GM21423 (cell line): ENCODE data around the gene ADAMTSL3.

Source experiments
- ATAC-seq: cut with Tn5 transposase; IDR thresholded peaks from one replicate; pipeline ENCODE4 v1.9.1; 2021; ENCODE audit warnings: mild to moderate bottlenecking, moderate library complexity; ENCODE audit not compliant: unreplicated experiment

ADAMTSL3 gene

DNA sequence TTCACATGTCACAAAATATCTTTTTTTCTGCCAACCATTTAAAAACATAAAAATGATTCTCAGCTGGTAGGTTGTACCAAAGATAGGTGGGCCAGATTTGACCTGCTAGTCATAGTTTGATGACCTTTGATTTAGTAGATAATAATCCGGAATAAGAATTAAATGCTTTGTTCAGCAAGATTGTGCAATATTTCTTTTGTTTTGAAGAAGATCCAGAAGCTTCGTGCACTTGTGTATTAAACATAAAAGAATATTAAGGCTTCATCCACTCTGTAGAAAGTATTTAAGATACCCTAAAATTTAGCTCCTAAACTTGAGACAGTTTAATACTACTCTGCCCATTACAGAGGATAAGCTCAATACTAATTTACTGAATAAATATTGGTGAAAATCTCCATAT is 258.4 kb downstream of the ADAMTSL3 start:
- ATAC-seq, result no peak

DNA sequence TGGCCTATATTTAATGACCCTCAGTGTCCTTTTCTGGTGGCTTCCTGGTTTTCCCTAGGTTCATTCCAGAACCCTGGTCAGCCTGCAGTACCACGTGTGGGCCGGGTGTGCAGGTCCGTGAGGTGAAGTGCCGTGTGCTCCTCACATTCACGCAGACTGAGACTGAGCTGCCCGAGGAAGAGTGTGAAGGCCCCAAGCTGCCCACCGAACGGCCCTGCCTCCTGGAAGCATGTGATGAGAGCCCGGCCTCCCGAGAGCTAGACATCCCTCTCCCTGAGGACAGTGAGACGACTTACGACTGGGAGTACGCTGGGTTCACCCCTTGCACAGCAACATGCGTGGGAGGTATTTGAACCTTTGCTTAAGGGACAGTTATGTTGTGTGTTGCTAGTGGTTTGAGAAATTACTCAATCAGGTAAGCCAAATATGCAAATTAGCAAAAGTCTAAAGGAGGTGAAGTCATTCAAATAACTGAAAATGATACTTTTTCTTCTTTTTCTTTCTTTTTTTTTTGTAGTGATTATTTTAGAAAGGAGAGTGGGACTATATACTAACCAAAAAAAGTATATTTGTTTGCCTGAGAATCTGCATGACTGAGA is 259.2 kb downstream of the ADAMTSL3 start:
- no peak for ATAC-seq

DNA sequence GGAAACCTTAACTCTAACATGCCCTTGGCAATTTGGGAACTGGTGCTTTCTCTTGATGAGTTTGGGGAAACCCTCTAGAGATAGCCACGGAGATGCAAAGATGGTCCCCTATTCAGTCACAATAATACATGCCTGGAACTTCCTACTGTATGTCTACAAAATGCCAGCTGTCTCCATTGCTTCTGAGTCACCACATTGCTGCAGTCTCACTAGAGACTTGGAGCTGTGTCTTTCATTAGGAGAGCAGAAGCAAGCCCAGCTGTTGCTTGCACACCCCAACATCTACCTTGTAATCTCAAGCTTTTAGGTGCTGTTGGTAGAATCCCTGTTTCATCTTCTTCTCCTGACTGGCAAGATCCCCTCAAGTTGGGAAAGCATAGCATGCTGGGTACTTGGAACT is 261.0 kb downstream of the ADAMTSL3 start:
- no peak for ATAC-seq

DNA sequence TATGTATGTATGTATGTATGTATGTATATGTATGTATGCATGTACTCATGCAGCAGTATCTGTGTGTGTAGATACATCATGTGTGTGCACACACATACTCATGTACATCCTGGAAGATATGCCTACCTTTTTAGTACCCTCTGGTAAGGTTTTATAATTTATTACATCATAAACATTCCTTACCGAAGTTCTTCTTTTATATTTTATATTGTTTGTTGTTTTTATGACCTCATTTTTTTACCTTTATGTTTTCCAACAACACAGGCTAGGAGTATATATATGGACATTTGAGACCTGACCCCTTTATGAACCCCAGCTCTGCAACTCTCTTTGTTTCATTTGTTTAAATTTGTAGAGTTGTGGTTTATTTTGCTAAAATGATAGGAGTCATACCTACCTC is 263.5 kb downstream of the ADAMTSL3 start:
- ATAC-seq, result no peak

DNA sequence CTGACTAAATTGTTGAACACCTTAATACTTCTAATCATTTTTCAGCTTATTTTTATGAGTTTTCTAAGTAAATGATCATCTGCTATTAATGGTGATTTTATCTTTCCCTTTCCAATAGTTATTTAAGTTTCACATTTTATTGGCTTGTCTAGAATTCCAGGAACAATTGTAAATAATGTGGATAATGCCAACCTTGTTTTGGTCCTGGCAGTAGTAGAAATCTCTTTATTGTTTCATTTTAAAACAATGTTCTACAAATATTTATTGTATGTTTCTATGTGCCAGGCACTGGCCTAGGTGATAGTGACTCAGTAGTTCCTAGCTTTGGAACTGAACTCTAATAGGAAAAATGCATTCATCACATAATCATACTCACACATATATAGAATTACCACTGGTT is 264.1 kb downstream of the ADAMTSL3 start:
- no peak for ATAC-seq

DNA sequence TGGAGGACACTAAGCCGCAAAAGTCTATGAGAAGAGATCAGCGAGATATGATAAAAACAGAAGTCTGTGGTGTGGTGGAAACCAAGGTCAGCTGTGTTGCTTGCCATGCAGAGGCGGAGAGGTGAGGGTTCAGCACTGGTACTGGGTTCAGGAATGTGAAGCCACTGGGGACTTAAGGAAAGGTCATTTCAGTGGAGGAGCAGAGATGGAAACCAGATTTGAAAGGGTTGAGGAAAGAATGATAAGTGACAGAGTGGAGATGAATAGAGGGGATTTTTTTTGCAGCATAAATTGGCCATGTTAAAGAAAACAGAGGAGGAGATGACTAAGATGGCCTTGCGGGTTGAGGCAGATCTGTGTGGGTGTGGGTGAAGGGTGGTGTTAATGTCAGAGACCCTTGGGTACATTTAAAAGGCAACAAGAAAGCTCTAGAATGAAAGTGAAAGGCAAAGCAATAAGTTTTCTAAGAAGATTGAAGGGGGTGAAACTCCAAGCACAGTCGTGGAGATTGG is 265.5 kb downstream of the ADAMTSL3 start:
- ATAC-seq, result no peak

DNA sequence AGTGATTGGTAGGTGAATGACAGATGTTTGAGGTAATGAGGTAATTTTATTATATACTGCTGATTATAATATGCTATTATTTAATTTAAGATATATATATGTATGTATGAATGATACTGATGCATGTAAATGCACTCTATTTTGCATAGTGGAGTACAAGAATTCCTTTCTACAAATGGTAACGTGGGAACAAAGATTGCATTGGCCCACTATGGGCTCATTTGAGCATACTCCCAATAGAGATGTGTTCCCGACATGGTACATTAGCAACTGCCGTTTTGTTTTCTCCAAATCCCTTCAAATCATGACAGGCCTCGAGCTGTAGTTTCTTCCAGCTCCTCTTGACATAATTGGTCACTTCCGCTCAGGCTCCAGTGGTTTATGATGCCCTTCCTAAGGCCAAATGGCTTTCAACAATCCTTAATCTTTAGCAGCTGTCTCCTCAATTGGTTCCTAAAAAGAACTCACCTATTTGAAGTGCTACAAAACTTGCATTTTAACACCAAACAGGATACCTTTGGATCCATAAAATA is 266.1 kb downstream of the ADAMTSL3 start:
- ATAC-seq, result no peak

DNA sequence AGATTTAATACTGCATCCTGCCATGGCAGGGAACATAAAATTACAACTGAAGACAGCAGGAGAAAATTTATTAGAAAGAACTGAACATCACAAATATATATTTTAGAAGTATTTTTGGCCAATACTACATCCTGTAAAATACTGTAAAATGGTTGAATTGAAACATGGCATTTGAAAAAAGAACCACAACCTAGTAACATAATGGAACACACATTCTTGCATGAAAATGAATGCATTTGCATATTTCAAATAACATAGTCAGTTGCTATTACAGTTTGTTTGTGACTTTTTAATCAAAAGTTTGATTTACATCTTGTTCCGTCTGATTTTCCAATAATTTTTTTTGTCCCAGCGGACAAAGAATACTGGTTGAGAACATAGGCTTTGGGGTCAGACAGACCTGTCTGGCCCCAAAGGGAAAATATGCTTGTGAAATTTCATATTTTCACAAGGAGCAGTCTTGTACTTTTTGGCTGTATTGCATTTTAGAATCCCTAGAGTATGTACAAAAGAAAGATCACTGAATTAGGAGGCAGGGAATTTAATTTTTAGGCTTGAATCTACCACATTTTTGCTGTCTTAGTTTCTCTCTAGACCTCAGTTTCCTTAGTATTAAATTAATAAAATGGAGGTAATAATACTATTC is 268.8 kb downstream of the ADAMTSL3 start:
- no peak for ATAC-seq

DNA sequence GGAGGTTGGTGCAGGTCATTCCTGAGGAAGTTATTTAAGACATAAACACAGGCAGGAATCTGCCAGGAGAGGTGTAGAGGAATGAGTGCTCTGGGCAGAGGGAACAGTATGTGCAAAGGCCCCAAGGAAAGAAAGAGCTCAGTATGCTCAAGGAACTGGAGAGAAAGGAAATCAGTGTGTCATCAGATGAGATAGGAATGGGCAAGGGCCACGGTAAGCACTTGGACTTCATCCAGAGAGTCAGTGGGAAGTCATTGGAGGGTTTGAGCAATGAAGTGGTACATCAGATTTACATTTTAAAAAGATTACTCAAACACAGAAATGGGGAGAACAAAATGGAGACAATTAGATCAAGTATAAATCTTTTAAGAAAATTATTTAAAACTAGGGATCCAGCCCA is 272.2 kb downstream of the ADAMTSL3 start:
- ATAC-seq, result no peak

DNA sequence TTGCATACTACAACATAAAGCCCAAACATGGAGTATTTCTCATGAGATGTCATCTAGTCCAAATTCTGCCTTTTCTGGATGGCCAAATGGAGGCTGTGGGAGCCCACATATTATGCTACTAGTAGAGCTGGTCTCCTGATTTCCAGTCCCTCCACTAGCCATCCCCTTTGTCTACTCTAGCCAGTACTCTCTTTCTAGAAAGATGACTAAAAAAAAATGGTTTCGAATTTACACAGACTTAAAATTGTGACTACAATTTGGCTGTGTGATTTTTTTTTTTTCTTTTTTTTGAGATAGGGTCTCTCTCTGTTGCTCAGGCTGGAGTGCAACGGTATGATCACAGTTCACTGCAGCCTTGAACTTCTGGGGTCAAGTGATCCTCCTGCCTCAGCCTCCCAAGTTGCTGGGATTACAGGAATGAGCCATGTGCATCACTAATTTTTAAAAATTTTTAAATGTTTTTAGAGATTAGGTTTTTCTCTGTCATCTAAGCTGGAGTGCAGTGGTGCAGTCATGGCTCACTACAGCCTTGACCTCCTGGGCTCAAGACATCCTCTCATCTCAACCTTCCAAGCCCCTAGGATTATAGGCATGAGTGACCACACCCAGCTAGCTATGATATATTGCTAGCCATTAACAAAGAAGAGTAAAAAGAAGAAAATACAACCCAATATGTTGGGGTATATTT is 273.9 kb downstream of the ADAMTSL3 start:
- ATAC-seq, result peak; percentile 37

DNA sequence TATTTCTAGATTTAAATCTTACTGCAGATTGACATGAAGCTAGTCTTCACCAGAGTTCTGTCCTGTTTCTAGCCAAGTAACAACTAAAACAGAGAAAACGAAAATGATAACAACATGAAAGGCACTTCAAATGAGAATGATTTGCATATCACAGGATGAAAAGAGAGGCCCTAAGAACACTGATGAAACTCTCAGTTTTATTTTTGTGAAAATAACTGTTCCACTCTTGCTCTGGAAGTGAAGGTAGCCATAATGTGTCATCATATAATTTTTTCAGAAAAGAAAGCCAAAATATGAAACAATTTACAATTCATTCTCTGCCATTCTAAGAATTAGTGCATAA is 274.4 kb downstream of the ADAMTSL3 start:
- peak; percentile 78 for ATAC-seq

DNA sequence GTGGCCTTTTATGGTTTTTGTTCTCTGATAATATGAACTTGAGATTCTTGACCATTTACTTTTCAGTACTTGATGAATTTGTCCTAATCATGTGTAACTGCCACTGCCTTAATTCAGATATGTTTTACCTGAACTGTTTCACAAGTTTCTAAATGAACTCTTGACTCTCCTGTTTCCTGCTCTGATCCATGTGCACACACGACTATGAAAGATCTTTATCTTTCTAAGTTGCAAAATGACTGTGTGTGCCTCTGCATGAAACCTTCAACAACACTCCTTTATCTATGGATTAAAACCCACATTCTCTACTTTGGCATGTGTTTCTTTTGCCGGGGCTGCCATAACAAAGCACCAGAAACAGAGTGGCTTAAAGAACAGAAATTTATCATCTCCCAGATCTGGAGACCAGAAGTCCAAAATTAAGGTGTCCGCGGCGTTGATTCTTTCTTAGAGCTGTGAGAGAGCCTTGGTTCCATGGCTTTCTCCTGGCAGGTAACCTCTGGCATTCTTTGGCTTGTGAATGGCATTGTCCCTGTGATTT is 275.0 kb downstream of the ADAMTSL3 start:
- peak; percentile 38 for ATAC-seq

DNA sequence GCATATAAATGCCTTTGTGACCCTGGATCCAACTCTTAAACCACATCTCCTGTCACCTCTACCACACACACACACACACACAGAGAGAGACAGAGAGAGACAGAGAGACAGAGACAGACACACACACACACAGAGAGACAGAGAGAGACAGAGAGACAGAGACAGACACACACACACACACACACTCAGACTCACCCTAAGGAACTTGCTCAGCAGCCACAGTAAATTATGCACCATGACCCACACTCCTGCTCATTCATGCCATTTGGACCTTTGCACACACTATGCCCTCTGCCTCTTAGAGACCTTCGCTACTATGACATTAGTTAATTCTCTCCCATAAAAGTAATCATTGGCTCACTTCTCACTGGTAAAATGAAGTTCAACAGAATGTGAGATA is 275.7 kb downstream of the ADAMTSL3 start:
- ATAC-seq, result no peak

DNA sequence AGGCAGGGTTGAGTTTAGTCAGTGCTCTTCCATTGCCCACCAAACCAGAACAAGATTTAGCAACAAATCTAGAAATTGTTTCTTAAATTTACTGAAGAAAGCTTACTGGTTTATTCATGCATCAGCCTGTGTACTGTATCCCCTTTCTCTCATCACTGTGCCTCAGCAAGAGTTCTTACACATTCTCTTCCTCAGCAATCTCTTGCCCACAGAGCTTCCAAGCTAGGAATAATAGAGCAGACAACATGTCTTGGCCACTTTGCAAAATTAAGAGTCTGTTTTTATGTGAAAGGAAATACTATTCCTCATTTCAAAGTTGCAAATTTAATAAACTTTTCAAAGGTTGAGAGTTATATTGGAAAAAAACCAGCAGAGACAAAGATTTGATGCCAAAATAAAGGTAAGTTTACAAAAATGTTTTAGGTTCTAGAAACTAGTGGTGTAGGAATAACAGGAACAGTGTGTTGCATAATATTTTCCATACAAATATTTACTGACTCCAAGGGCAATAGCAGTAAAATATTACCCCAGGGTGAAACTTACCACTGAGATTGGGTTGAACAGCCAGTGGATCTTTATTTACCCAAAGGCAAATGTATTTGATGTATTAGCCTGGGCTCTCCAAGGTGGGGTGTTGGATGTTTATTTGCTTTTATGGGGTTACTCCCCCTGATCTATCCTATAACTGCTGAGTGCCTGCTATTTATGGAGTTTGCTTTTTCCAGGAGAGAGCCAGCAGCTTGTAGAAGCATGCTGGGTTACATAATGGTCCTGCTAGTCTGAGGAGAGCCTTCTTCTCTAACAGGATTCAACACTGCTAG is 276.7 kb downstream of the ADAMTSL3 start:
- no peak for ATAC-seq

DNA sequence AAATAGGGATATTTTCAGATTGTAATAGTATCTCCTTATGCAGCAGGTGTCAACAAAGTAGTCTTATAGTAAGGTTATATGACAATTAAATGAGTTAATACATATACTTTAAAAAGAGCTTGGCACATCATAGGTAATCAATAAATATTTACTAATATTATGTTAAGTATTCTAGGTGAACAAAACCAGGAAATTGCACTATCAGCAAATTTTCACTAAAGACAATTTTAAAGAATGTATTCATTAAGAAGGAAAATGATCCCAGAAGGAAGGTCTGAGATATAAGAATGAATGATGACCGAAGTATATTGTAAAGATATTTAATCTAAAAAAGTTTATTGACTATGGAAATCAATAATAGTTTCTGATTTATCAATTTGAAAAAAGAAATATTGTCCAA is 281.9 kb downstream of the ADAMTSL3 start:
- ATAC-seq, result no peak

DNA sequence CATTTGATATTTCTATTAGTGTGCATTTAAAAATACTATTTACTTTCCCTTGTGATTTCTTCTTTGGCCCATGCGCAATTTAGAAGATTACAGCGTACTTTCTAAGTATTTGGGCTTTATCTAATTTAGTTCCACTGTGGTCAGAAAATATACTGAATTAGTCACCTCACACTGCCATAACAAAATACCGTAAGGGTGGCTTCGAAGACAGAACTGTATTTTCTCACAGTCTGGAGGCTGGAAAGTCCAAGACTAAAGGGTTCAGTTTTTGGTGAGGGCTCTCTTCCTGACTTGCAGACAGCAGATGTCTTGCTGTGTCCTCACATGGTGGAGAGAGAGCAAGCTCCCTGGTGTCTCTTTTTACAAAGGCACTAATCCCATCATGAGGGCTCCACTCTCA is 286.2 kb downstream of the ADAMTSL3 start:
- ATAC-seq, result no peak

DNA sequence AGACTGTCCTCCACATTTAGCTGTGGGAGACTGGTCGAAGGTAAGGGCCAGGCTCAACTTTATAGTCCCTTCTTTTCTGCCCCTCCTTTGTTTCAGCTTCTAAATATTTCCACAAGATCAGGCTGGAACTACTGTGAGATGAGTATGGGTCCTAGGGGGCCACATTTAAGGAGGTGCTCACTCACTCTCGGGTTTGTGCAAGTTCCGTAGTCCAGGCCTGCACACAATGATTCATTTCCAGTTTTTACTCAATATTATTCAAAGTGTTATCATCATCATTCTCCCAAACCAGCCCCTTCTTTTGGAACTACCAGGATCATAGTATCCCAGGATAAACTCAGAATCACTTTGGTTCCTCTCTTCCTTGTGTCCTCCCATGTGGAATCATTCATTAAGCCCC is 289.1 kb downstream of the ADAMTSL3 start:
- no peak for ATAC-seq

DNA sequence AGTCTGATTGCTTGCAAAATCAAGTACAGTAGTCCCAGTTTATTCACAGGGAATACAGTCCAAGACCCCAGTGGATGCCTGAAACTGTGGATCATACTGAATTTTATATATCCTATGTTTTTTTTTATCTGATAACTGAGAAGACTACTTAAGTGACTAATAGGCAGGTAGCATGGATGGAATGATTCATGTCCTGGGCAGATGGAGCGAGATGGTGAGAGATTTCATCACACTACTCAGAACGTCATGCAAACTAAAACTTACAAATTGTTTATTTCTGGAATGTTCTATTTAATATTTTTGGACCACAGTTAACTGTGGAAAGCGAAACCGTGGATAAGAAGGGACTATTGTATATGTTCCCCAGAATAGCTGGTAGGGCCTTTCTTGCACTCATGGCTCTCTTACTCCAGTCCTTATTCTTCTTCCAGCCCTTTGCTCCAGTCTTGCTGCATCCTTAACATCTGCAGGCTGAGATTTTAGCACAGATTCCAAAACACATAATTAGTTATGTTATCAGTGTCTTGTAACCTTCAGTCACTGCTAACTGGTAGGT is 290.0 kb downstream of the ADAMTSL3 start:
- ATAC-seq, result no peak

DNA sequence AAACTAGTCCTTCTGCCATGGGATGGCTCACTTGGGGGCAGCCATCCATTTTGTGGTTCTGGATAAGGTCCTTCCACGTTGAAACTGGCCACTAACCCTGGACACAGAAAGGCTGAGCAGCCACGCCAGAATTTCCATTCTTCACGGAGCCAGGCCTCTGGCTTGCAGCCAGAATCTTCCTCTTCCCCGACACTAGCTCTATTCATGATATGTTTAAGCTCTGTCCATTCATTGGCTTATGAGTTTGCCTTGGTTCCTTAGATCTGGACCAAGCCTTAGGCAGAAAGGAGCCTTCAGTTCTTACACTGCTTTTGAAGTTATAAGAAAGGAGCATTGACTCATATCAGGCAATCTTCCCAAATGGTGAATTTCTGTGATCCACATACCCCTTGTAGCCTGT is 293.2 kb downstream of the ADAMTSL3 start:
- ATAC-seq, result no peak

DNA sequence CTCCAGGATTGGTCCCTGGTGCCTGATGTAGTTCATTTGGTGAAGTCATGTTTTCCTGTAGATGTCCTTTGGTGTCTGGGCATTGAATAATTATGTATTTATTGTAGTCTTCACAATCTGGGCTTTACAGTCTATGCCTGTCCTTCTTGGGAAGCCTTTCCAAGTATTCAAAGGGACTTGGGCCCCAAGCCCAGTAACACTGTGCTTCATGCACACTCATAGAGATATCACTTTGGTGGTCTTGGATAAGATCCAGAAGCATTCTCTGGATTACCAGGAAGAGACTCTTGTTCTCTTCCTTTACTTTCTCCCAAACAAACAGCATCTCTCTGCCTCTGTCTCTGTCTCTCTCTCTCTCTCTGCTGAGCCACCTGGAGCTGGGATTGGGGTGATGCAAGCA is 300.6 kb downstream of the ADAMTSL3 start:
- ATAC-seq, result no peak

DNA sequence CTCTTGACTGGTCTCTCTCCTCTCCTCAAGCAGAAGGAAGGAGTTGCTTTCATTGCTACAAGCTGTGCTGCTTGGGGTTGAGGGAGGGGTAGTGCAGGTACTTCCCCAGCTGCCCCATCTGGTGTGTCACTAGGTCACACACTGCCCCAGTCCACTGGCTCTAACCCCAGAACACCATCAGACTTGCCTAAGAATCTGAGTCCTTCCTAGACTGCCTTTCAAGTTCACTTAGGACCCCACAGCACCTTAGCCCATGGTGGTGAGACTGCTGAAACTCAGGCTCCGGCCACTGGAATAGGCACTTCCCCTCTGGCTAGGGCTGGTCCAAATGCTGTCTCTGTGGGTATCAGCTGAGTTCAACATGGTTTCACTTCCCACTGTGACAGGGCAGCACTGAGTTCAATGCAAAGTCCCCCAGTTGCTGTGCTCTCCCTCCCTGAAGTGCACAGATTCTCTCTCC is 301.9 kb downstream of the ADAMTSL3 start:
- peak; percentile 95 for ATAC-seq
